Activated T-cell treated with anti-CD3 and anti-CD28 coated beads for 4 hours (primary cell): ENCODE results near the gene TP53AIP1.

Experiments used
- DNase-seq: peaks from one replicate; pipeline ENCODE4 v3.0.0-alpha.2; 2020

Gene TP53AIP1

GRCh38 chr11:128942272-128942612 is 429 bp downstream of the TP53AIP1 start:
- no peak for DNase-seq

DNA sequence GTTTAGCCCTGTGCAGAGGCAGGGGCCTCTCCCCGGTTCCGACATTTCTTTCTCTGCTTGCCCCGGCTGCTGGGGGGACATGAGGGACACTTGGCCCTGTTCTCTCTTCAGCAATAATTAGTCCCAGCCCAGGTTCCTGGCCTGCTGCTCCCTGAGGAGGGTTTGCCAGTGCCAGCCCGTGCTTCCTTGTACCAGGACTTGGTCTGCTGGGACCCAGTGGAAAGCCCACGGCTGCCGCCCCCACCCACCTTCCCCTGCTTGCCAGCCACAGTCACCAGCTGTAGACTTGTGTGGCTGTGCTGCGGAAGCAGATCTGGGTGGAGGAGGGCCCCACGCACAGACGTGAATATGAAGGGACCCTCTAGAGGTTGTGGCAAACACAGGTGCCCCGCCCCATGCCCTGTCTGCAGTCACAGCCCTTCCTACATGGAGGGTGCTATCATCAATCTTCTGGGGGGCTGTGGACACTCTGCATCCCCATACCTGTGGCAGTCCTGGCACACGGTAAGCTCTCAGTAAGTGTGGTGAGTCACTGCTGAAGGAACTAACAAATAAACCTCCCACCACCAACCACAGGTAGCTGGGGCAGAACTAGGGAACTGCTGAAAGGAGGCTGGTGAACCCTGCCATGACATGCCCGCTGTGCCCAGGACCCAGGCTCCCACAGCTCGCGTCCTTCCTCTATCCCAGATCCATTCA is 949 bp downstream of the TP53AIP1 start:
- DNase-seq = no peak

DNA sequence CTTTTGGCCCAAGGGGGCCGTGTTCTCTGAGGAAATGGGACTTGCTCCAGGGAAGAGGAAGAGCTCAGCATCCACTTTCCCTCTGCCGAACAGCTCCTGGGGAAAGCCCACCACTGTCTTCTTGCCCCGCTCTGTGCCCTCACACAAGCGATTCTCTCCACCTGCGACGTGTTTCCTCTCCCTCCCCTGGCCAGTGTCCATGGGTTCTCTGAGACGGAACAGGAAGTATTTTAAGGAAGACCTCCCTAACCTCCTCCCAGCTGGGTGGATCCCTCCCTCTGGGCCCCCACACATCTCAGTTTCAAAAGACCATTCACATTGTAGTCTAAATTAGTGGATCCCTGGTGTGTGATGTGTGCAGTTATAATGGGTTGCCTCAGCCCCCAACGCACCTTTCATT is 1.6 kb downstream of the TP53AIP1 start:
- DNase-seq = no peak

- no peak for DNase-seq
These were observed 2.1 kb downstream of the TP53AIP1 start for GRCh38 chr11:128940603-128941002.

DNA sequence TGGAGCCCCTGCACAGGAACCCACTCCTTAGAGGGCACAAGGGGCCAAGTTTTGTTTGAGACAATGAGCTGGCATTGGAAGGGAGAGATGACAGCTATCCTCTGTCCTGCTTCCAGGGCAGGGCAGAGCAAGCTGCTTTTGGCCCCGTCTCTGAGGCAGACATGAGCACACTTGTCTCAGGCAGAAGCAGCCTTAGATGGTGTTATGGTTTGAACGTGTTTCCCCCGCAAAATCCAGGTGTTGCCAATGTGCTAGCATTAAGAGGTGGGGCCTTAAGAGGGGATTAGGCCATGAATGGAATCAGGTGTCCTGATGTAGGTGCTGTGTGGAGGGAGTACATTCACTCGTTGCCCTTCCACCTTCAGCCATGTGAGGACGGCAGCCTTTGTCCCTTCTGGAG is 2.5 kb downstream of the TP53AIP1 start:
- no peak for DNase-seq

DNA sequence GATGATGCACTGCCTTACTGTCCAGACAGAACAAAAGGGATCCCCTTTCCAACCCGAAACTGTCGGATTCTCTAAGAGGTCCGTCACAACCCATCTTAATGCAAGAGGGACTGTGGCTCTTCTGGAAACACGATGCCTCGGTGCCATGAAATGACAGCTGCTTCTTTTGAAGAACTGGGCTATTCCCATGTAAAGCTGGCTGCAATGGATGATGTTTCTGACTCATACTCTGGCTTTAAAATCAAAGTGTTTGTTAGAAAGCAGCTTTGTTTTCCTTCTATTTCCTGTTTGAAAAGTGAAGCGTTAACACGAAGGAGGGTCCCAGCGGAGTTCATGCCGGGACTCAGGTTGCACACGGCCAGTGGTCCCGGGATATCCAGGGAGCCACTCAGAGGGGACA is 3.1 kb downstream of the TP53AIP1 start:
- no peak for DNase-seq

DNA sequence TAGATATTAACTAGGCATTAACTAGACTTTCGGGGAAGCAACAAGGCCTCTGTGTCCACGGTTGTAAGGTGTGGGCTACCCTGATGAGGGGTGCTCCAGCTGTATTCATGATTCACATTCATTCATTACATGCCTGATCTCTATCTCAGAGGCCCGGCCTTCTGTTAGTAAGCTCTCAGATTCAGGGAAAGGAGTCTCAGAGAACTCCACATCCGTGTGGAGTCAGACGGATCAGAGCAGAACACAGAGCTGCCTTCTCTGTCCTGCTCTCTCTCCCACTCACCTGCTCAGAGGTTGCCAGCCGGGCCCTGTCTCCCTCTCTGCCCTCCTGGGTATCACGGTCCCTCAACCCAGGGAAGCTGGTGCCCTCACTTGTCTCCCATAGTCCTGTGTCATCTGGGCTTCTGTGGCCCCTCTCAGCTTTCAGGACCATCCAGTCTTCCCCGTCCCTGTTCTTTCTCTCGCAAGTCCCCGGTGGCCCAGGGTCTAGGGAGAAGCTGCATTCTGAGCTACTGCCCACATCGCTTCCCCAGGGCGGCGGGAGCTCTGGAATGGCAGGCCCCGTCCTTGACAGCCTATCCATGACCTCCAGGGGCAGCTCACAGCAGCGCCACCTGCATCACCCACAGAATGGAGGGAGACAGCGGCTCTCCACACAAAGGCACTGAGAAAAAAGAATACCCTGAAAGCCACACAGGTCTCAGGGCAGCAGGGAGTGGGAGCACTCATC is 4.3 kb downstream of the TP53AIP1 start:
- no peak for DNase-seq

GRCh38 chr11:128937480-128937879 is 5.2 kb downstream of the TP53AIP1 start:
- DNase-seq = no peak

GRCh38 chr11:128936606-128937251 is 5.9 kb downstream of the TP53AIP1 start:
- DNase-seq = no peak

DNA sequence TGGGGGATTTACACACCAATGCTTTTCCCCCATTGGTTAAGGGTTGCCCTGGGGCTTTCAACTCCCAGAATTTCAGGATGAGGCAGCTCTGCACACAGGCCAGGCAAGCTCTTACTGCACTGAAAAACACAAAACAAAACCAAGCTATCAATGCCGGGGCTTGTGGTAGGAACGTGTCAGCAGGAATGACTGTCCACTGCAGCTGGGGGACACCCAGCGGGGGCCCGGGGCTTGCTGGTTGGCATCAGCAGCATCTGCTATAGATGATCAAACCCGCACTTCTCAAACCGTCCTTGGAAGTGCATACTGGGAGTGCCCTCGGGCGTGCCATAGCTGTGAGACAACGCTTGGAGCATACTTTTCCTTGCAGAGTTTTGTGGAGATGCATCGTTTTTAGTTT is 7.7 kb downstream of the TP53AIP1 start:
- DNase-seq = no peak

DNA sequence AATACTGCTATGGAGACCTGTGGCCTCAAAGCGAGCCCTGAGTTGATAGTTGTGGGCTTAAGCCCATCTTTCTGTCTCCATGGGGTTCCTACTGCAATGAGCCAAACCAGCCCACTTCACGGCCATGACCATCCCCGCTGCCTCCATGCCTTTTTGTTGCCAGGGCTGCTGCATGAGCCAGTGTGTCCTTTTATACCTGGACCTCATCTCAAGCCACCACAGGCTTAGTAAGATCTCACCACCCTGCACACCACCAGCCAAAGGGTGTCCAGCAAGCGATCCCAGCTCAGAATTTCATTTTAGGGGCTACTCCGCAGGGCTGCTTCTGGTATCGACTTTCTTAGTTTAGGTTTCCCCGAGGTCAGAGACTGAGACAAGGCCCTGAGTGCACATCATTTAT is 8.3 kb downstream of the TP53AIP1 start:
- DNase-seq = no peak

GRCh38 chr11:128933481-128934178 is 9.0 kb downstream of the TP53AIP1 start:
- no peak for DNase-seq

DNA sequence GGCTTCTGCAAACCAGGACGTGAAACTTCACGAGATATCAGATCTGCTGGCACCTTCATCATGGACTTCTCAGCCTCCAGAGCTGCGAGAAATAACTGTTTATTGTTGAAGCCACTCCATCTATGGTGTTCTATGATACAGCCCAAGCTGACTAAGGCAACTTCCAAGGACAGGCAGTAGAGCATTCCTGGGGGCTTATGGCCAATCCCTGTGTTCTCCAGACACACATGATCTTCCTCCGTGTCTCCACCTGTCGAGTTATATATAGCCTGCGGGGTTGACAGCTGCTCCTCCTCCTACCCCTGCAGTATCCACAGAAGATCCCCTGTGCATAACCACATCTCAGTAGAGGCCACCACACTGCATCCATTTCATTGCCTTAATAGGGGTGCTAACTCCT is 11.0 kb downstream of the TP53AIP1 start:
- no peak for DNase-seq

- no peak for DNase-seq
These were observed 11.6 kb downstream of the TP53AIP1 start for GRCh38 chr11:128931066-128931465.

DNA sequence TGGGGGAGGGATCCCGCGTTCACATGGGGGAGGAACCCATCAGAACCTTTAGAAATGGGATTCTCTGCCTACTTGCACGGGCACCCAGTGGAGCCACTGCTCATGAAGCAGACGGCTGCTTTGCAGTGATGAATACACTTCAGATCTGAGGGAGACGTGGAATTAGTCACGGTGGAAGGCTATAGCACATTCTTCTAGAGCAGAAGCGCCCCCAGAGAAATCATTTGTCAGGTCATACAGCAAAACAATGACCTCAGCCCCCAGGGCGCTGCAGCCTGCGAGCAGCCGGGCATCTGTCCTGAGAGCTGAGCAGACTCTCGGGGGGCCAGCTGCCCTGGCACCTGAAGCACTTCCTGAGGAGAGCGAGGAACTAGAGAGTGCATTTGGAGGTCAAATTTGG is 12.7 kb downstream of the TP53AIP1 start:
- DNase-seq = no peak

- no peak for DNase-seq
These were observed 13.2 kb downstream of the TP53AIP1 start for GRCh38 chr11:128929468-128929867.

DNA sequence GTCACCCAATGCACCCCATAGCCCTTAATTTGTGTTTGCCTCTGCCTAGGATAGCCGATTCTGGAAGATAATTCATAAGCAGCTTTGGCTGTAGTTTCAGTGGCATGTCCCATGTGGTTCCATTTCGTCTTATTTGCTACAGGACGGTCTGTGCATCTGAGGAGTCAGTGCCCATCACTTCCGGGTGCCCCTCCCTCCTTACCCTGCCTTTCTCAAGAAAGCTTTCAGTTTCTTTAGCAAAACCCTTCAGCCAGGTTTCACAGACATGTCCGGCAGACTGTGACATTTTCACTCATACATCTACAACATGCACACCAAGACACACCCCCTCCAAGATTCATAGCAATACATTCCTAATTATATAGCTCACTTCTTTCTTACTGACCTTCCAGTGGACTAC is 14.3 kb downstream of the TP53AIP1 start:
- DNase-seq = no peak

DNA sequence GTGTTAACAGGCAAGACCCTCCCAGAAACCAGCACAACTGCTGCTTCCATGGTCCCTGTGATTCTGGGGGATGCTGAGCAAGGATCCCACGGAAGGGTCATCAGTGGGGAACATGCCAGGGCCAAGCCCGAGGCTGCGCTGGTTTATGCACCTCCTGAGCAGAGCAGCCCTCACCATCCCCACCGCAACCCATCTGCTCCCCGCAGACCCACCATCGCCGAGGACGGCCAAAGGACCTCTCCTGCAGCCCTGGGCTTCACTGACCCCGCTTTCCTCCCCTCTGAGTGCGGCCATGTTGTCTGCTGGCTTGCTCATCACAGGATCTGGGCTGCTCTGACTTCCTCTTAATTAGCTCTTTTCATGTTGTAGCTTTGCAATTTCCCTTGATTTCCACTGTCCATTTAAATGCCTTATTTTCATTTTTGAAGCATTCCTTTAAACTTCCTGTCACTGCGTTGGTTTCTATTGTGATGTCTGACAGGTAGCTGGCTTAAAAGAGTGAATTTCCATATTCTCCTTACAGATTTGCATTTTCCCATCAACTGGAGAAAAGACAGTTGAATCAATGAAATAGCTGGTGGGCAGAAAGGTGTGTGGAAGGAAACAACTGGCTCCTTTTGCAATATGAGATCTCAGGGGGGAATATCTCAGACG is 14.9 kb downstream of the TP53AIP1 start:
- no peak for DNase-seq

DNA sequence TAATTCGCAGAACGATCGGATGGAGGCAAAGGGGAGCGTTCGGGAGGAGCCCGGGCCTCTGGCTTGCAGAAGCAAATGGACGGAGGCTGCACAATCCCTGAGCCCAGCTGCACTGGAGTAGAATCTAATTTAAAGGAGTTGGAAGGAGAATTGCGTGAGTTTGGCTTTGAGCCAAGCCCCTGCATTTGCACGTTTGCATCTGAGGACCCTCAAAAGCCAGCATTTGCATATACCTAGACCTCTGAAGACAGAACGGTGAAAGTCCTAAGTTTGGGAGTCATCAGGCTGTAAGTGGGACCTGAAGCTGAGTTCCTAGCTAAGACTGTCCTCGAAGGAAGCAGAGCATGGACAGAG is 15.6 kb downstream of the TP53AIP1 start:
- no peak for DNase-seq

- DNase-seq = no peak
These were observed 16.1 kb downstream of the TP53AIP1 start for GRCh38 chr11:128926437-128927107.

DNA sequence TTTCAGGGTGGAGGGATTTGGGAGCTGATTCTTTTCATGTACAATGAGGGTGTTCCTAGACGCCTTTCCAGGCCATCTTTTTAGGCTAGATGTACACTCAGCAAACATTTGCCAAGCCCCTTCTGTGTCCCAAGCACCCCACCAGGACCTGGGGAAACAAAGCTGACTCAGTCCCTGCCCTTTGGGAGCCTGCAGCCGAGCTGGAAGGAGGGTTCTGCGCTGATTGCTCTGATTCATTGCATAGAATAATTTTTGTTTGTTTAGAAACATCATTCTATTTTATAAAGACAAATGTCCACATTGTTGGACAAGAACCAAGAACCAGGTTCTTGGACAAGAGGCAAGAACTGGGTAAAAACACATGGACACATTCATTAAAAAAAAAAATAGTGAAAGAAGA is 16.7 kb downstream of the TP53AIP1 start:
- DNase-seq = no peak

GRCh38 chr11:128925250-128925600 is 17.4 kb downstream of the TP53AIP1 start:
- no peak for DNase-seq
